ENCODE measurements around the gene AHRR.

AHRR gene

GRCh38 chr5:446066-446882 lies 124.8 kb downstream of the AHRR start:
- DNase-seq: no peak

GRCh38 chr5:446883-447263 lies 125.4 kb downstream of the AHRR start:
- DNase-seq: no peak

- DNase-seq: no peak
Measured at GRCh38 chr5:447501-447900, 126.0 kb downstream of the AHRR start.

GRCh38 chr5:448061-448765 lies 126.7 kb downstream of the AHRR start:
- DNase-seq: no peak

- no peak for DNase-seq
Measured at GRCh38 chr5:448766-449090, 127.2 kb downstream of the AHRR start.

- no peak for DNase-seq
Measured at GRCh38 chr5:449151-449550, 127.6 kb downstream of the AHRR start.

- no peak for DNase-seq
Measured at GRCh38 chr5:451587-452458, 130.3 kb downstream of the AHRR start.

GRCh38 chr5:452978-453710 lies 131.6 kb downstream of the AHRR start:
- no peak for DNase-seq

GRCh38 chr5:453725-454481 lies 132.4 kb downstream of the AHRR start:
- DNase-seq: no peak

- DNase-seq: no peak
Measured at GRCh38 chr5:454936-455335, 133.4 kb downstream of the AHRR start.

- no peak for DNase-seq
Measured at GRCh38 chr5:455806-456205, 134.3 kb downstream of the AHRR start.

GRCh38 chr5:456351-457194 lies 135.1 kb downstream of the AHRR start:
- DNase-seq: no peak

- DNase-seq: no peak
Measured at GRCh38 chr5:457195-457961, 135.9 kb downstream of the AHRR start.

- DNase-seq: no peak
Measured at GRCh38 chr5:458547-459353, 137.2 kb downstream of the AHRR start.

GRCh38 chr5:459562-460272 lies 138.2 kb downstream of the AHRR start:
- DNase-seq: no peak

- no peak for DNase-seq
Measured at GRCh38 chr5:460273-460625, 138.7 kb downstream of the AHRR start.

- DNase-seq: no peak
Measured at GRCh38 chr5:462051-462481, 140.6 kb downstream of the AHRR start.

- no peak for DNase-seq
Measured at GRCh38 chr5:463301-463700, 141.8 kb downstream of the AHRR start.

- no peak for DNase-seq
Measured at GRCh38 chr5:463952-464351, 142.4 kb downstream of the AHRR start.
